ENCODE results near the gene PPFIBP2.

GRCh38 chr11:7628660-7629059, 114.9 kb downstream of the PPFIBP2 start:
- TF ChIP-seq, protein P1, sequence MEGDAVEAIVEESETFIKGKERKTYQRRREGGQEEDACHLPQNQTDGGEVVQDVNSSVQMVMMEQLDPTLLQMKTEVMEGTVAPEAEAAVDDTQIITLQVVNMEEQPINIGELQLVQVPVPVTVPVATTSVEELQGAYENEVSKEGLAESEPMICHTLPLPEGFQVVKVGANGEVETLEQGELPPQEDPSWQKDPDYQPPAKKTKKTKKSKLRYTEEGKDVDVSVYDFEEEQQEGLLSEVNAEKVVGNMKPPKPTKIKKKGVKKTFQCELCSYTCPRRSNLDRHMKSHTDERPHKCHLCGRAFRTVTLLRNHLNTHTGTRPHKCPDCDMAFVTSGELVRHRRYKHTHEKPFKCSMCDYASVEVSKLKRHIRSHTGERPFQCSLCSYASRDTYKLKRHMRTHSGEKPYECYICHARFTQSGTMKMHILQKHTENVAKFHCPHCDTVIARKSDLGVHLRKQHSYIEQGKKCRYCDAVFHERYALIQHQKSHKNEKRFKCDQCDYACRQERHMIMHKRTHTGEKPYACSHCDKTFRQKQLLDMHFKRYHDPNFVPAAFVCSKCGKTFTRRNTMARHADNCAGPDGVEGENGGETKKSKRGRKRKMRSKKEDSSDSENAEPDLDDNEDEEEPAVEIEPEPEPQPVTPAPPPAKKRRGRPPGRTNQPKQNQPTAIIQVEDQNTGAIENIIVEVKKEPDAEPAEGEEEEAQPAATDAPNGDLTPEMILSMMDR (IDR thresholded peaks at IDR 0.05; ENCODE audit: low read length) = no peak
- TF ChIP-seq EZH2 (IDR thresholded peaks at IDR 0.05; ENCODE audit: borderline replicate concordance, low read length) = no peak
